B cell (primary cell): ENCODE measurements around the gene LRRC7.

ENCODE experiments used
- EZH2 ChIP-seq: IDR thresholded peaks from 2 replicates; pipeline ENCODE4 v1.6.1; 2012; ENCODE audit warnings: borderline replicate concordance, low read depth, mild to moderate bottlenecking, moderate library complexity, low read length; ENCODE audit not compliant: insufficient read depth, poor library complexity, severe bottlenecking
- TF ChIP-seq, protein P1 (sequence below): fragments of 200-600 bp; IDR thresholded peaks from one replicate; pipeline ENCODE4 v1.8.0; 2022; ENCODE audit warnings: antibody characterized with exemption, mild to moderate bottlenecking

DNA sequence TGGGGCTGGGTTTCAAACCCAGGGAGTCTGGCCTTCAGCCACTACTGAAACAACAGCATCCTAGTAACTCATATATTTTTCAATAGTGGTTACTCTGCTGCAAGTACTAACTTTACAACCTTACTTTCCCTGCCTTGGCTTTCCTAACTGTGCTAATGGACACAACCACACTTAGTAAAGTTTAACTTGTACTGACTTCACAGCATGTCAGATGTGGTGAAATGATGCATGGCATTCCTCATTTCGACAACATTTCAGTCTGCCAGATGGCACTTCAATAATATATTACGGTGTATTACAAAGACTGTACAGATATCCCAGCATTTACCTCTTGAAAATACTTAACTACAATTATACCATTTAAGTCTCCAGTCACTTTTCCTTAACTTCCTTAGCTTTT lies 27.8 kb downstream of the LRRC7 start:
- TF ChIP-seq, protein P1, sequence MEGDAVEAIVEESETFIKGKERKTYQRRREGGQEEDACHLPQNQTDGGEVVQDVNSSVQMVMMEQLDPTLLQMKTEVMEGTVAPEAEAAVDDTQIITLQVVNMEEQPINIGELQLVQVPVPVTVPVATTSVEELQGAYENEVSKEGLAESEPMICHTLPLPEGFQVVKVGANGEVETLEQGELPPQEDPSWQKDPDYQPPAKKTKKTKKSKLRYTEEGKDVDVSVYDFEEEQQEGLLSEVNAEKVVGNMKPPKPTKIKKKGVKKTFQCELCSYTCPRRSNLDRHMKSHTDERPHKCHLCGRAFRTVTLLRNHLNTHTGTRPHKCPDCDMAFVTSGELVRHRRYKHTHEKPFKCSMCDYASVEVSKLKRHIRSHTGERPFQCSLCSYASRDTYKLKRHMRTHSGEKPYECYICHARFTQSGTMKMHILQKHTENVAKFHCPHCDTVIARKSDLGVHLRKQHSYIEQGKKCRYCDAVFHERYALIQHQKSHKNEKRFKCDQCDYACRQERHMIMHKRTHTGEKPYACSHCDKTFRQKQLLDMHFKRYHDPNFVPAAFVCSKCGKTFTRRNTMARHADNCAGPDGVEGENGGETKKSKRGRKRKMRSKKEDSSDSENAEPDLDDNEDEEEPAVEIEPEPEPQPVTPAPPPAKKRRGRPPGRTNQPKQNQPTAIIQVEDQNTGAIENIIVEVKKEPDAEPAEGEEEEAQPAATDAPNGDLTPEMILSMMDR: no peak
- no peak for TF ChIP-seq EZH2
